Stimulated activated CD4-positive, alpha-beta T cell treated with anti-CD3 and anti-CD28 coated beads, Interleukin-12 subunit alpha, Interleukin-12 subunit beta, amount 100 ng/mL, for 24 hours (primary cell): ENCODE data around the gene UQCR11.
"Not testable (repeated sequence)": the region's sequence is repeated elsewhere in the genome, so short reads cannot be mapped to it uniquely, and the experiment has no call there.

Experiments used
- DNase-seq, 2 experiments: peaks; one replicate each; pipeline ENCODE4 v3.0.0-alpha.2; 2020; ENCODE audit warnings: low read depth in 2 of 2

The UQCR11 gene

DNA sequence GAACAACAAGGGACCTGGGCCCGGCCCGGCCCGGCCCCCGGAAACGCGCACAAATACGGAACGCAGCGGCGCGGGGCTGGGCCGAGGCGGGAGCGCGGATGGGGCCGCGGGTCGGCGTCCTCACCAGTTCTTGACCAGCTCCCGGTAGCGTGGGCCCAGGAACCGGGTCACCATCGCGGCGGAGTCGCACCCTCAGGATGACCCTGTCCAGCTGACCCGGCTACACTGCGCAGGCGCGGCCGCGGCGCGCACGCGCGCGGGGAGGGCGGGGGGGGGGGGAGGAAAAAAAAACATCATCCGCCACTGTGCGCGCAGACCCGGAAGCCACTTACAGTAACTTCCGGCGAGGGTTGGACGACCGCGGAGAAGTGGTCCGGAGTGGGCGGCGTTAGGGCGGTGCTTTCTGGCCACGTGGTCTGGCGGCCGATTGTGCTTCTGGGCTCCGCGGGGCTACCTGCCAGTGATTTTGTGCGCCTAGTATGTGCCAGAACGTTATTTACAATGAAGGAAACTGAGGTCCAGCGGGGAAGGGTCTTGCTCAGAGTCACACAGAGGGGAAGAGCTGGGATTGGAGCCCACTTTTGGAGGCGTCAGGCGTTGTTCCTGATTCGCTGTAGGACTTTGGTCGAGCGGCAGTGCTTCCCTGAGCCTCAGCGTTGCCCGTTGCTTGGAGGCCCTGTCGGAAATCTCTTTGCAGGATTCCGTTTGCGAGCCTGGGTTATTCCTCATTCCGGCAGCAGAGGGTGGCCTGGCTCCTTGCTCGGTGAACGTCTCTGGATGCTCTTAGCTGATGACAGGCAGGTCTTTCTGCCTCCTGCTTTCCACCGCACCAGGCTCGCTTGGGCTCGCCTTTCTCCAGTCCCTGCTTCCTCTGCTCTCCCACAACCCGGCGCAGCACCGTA, at the start of gene UQCR11:
TSS of gene UQCR11 (minus strand) at position 227 of the 902 bp plus-strand sequence. CDS start at position 174, 53 bp downstream.
- DNase-seq, result peak; percentile 83 to 94

DNA sequence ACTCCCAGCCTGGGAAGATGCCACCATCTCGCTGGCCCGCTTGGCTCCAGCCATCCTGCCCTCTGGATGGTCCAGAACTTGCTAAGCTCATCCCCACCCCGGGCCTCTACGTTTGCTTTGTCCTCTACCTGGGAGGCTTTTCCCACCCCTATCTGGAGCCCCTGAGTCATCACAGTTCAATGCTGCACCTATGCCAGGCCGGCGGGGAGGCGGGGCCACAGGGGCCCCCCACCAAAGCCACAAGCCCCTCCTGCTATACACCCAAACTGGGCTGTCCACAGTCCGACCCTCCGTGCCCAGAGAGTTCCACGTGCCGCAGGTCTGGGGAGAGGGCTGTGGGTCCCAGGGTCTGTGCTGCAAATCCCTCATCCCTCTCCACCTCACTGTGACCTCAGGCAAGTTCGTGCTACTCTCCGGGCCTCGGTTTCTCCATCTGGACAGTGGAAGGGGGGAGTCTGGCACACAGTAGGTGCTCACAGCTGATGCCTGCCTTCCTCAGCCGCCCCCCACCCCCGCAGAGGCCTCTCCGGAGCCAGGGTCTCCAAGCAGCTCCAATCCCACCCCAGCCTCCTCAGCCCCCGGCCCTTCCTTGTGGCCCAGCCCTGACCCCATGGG, 49.0 kb upstream of the UQCR11 start:
- no peak for DNase-seq

DNA sequence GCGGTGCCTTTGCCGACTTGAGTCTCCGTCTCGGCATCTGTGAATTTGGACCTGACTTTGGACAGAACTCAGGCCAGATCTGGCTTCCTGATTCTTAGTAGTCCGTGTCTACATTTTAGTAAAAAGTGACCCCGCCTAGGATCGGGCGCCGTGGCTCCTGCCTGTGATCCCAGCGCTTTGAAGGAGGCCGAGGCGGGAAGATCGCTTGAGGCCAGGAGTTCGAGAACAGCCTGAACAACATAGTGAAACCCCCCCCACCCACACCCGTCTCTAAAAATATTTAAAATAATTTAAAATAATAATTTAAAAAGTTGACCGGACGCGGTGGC, 48.0 kb upstream of the UQCR11 start:
- DNase-seq, result no peak

DNA sequence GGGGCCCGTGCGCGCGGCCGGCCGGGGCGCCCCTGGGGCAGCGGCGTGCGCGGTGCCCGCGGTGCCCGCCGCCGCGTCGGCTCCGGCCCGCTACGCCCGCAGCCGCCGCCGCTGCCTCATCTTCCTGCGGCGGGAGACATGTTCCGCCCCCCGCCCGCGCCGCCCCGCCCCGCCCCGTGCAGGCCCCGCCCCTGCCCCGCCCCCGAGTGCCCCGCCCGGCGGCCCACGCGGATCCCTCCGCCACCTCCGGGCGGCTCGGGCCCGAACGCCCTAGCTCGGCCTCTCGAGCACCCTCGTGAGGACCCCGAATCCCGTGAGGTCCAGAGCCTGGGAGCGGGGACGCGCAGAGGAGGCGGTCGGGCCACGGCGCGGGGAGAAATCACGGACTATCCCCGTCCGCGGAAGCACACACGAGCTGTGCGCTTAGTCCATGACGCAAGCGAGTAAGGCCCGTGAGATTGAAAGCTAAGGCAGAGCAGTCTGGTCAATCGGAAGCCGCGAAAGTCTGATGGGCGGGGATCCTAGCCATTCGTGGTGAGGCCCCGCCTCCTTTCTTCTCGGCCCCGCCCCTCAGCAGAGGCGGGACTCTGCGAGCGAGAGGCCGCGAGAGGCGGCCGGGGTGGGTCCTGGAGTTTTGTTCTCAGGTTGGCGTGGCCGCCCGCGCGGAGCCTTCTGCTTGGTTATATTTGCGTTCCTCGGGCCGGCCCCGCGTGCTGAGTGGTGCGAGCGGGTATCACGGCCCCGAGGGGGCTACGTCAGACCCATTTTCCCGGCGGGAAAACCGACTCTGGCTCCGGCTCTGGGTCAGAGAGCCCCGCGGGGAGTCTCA, 47.4 kb upstream of the UQCR11 start, which contains the start of gene TCF3:
TSS of gene TCF3 (minus strand) at position 145 of the 829 bp plus-strand sequence. CDS start 2,367 bp downstream, outside the sequence.
- DNase-seq, result peak; percentile 94 to 97

DNA sequence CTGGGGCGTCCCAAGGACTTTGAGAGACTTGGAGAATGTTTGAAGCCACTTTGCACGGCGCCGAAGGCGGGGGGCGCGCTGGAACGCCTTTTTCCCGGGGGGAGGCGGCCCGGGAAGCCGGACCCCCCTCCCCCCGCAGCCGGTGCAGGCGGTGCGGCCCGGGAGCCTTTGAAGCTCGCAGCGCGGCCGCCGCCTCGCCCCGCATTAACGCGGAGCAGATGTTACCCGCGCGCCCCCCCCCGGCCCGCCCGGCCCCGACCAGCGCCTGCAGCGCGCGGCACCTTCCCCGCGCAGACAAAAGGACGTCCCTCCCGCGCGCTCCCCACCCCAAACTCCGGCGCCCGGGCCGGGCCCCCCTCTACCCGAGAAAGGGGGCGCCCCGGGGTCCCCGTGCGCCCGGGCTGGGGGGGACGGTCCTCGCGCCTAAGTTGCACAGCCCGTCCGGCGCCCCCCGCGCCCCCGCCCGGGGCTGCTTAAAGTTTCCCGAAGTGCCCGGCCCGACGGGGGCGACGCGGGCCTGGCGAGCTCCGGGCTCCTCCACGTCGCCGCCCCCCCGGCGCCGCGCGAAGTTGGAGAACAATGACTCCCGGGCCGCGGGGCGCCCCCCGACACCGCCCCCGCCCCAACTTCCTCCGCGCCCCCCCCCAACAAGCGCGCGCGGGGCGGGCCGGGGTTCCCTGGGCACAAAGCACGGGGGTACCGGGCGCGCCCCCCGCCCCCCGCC, 46.5 kb upstream of the UQCR11 start:
- DNase-seq, result no peak

DNA sequence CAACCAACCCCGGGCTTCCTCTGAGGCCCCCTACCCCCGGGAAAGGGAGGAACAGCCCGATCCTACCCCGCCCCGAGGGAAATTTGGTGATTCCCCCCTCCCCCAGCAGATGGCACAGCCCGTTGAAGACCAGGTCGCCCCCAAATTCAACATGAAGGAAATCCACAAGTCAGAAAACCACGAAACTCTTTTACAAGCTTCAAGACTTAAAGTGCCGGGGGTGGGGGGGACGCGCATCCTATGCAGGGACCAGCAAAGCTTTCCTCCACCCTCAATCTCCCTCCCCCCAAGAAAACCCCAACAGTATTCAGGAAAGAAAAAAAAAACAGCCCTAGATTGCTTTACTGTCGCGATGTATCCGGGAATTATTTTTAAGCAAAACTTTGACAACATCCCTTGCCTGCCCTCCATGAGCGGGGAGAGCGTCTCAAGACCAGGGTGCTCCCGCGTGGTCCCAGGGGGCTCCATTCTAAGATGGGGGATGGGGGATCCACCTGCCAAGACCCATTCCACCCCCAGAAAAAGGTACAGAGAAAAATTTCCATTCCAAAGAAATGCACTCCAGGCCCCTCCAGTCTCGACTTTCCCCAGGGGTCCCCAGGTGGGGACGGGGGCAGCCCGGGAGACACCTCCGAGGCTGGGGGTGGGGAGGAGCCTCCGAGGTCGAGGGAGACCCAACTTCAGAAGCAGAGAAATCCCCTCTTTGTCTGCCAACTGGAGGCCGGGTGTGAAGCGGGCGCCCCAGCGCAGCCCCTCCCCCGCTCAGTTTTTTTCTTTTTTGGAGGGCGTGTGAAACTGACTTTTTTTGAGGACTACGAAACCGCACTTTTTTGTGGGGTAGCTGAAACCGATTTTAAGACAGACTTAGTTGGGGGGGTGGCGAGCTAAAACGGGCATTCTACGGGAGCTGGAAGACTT, 45.6 kb upstream of the UQCR11 start:
- DNase-seq, result peak in 1 of 2 experiments; percentile 57

DNA sequence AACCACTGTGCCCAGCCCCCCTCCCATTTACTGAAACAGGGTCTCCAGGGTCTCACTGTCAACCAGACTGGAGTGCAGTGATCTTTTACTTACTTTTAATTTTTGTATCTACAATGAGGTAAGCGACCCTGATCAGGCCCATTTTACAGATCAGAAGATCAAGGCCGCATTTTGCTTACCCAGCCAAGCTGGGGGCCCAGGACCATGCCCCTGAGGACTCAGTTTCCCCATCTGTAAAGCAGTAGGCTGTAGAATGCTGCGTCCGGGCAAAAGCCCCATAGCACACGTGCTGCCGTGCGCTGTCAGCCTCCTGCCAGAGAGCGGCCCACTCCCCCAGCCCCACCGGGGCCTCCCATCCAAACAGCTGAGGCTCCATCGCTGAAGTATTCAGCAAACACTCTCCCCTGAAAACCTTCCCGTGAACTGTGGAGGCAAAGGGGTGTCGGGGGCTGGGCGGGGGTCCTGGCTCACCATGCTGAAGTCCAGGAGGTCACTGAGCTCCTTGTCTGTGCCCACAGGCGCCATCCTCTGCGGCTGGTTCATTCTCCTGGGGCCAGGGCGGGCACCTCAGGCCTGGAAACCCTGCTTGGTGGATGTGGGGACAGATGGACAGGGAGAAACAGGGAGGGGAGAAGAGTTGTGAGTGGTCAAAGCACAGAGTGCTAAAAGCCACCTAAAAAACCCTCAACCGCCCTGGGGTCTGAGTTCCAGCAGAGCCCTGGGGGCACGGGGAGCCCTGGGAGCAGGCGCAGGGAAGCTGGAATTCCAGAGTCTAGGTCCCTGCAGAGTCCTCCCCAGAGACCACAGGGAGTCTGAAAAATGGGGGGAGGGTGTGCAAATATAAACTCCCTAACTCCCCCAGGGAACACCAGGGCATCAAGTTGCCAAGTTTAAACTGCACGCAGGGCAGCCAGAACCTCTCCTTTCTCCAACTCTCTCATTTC, 44.7 kb upstream of the UQCR11 start:
- no peak for DNase-seq

DNA sequence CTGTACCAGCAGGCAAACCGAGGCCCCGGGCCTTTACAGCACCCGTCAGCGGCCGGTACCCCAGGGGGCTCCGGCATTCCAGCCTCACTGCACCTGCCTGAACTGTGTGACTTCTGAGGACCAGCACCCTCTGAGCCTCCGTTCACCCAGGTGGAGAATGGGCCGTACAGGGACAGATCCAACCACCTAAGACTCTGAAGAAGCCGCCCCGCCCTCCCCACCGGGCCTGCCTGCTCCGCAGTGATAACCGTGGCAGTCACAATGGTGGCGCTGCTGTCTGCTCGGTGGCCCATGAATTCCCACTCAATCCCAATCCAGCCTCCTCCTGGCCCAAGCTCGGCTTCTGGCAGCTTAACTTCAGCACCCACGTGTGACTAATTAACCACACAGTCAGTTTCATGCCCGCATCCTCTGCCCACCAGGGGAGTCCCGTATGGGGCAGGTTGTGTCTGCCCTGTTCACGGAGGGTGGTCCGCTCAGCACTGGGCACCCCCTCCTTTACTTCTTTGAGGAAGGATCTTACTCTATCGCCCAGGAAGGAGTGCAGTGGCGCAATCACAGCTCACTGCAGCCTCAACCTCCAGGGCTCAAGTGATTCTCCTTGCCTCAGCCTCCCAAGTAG, 43.8 kb upstream of the UQCR11 start:
- DNase-seq, result no peak

DNA sequence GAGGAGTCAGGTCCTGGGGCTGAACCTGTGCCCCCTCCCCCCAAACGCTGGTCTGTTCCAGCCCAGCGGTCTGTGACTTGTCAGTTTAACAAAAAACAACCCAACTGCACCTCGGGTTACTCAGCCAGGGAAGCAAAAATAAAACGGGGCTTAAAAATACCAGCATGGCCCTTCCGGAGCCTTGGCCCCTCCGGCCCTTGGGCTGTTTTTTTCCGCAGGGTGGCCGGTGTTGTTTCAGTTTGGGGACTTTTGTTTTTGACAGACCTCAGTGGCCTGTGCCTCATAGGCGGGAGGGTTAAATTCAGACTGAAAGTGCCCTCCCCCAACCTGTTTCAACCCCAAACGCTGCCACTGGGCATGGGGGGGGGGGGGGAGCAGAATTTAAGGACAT, 43.2 kb upstream of the UQCR11 start:
- no peak for DNase-seq

DNA sequence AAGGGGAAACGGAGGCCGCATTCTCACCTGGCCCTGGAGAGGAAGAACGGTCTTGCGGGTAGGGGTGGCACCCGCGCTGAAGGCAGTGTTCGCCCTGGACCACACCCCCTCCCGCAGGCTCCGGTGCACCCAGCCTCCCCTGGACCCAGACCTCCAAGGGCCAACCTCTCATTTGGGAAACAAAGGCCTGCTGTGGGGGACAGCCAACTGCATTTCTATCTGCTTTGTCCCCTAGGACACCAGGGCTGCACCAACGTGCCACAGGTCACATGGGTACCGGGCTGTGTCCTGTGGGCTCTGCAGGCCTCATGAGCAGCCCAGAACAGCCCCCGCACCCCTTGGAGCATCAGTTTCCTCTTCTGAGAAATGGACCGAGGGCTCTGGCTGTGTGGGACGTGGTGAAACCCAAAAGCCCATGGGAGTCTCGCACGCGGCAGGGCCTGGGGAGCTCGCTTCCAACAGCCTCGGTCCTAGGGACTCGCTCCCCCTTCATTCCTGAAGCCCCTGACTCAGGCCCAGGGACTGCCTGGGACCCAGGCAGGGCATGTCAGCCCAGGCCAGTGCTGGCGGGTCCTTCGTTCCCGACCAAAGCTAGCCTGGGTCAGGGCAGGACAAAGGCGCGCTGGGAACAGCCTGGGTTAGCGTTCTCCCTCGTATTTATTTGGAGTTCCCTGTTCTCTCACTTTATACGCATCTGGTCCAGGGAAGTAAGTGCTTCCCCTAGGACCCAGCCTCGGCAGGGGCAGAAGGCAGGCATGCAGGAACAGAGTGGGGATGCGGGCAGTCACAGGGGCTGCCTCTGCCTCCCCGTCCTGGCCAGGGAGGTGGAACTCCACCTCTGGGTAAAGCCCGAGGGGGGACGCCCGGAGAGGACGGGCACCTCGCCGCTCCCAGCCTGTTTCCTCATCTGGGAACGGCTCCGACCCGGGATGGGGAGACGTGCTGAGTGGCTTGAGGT, 42.5 kb upstream of the UQCR11 start:
- DNase-seq, result no peak

DNA sequence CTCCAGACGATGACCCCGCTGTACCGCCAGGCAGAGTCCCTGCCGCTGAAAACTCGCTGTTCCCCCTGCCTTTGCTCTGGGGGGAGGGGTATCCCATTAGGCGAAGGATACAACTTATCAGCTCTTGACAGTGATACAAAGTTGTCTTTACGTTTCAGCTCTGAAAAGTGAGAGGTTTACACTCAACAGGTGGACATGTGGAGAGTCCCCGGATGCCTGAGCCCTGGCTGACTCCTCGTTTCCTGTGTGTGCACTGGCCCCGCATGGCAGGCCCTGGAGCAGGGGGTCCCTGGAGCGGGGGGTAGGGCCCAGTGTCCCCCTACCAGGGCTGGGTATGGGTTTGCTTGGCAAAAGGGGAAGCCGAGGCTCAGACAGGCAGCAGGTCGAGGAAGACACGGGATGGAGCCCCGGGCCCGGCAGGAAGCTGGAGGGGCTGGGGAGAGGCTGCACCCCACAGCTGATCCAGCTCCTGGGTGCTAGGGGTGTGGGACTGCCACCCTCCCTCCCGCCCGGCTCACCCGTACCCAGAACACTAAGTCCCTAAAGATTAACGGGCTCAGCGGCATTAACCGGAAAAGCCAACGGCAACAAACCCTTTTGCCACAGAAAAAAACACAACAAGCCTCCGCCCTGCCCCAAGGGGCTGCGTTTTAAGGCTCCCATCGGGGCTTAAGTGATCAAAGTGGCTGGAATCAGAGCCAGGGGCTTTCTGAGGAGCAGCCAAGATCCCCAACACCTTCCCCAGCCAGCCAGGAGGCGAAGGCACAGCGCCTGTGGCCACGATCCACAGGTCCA, 41.6 kb upstream of the UQCR11 start:
- no peak for DNase-seq

DNA sequence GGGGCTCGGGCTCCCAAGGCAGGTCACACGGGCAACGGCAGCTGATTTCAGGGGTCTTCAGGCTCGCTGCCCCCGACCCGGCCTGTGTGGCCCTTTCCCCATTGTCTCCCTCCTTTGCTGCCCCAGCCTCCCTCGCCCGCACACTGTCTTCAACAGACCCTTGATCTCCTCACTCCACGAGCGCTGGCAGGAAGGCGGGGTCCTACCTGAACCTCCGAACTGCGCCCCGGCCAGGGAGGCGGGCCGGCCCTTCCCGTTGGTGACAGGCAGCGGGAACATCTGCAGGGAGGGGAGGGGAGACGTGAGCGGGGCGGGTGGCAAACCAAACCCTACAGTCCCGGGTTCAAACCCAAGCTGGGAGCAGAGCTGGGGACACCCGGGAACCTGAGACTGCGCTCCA, 40.9 kb upstream of the UQCR11 start:
- no peak for DNase-seq

DNA sequence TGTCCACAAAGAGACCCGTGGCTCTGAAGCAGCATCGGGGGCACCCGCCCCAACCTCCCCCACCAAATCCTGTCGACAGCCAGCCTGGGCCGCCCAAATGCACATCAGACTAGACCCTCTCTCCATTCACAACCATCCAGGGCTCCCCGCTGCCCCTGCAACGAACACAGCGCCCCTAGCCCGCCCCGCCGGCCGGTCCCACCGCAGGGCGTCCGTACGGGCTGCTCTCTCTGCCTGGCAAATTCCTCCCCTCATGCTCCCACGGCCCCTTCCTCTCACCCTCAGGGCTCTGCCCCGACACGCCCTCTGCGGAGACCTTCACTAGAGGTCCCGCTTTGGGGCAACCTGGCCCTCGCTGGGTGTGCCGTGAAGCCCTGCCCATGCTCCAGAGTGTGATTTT, 40.0 kb upstream of the UQCR11 start:
- no peak for DNase-seq

DNA sequence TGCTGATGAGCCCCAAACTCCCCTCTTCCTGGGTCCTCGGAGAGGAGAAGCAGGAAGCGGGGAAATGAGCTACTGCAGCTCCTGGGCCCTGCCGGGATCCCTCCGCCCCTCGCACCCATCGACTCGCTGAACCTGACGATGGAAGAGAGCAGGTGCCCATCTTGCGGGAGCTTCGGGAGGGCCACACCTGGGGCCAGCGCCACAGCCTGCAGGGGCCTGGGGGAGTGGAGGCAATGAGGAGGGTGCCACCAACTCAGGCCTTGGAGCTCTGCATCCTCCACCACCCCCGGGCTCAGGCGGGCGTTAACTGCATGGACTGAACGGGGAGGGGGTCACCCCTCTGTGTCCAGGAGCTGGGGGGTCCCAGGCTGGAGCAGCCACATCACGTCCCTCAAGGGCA, 38.8 kb upstream of the UQCR11 start:
- DNase-seq, result no peak

DNA sequence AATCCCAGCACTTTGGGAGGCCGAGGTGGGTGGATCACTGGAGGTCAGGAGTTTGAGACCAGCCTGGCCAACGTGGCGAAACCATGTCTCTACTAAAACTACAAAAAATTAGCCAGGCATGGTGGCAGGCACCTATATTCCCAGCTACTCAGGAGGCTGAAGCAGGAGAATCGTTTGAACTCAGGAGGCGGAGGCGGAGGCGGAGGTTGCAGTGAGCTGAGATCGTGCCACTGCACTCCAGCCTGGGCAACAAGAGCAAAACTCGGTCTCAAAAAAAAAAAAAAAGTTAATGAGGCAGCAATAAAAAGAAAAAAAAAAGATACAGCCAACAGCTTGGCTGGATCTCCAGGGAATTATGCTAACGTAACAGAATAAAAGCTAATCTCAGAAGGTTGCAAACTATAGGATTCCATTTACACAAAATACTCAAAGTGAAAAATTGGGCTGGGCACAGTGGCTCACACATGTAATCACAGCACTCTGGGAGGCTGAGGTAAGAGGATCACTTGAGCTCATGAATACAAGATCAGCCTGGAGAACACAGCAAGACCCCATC, 35.7 kb upstream of the UQCR11 start:
- DNase-seq, result not testable (repeated sequence)
